Measurements from ENCODE around the gene GDPGP1.
A peak's percentile ranks its signal among the peaks of the same experiment; 100 is the strongest.
"Not testable (repeated sequence)": the region's sequence is repeated elsewhere in the genome, so short reads cannot be mapped to it uniquely, and the experiment has no call there.

GDPGP1 gene

DNA sequence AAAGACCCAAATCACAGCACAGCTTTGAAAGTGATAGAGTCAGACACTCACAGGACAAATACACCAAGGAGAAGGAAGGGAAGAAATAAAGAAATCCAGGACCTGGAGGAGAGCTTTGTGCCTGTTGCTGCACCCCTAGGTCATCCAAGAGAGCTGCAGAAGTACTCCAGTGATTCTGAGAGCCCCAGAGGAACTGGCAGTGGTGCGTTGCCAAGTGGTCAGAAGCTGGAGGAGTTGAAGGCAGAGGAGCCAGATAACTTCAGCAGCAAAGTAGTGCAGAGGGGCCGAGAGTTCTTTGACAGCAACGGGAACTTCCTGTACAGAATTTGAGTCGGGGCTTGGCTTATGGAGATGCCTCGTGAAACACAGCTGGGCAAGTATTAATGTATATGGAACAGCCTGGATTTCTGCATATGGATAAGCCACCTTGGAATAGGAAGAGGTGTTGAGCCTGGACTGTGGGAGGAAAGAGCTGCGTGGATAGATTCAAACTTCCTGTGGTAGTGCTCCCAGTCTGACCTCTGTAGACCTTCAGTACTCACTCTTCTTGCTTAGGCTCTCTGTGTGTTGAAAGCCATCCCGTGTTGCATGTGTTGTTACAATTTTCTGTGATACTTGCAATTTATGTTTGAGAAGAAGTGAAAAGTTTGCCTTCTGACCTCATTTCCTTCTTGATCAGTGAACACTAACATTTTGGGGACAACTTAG, 37.6 kb downstream of the GDPGP1 start:
- Histone ChIP-seq H3K9me3 (ENCODE audit: control insufficient read depth in 2 of 2, low read length in 2 of 2) (no peaks in the 10 kb centered on the region), H3K4me1 (ENCODE audit: control insufficient read depth in 2 of 2, insufficient read depth in 2 of 2, low read length in 2 of 2) (peaks cover 15 to 19% of the 10 kb centered on the region in 2 donors), H3K36me3 (ENCODE audit: control insufficient read depth in 2 of 2, insufficient read depth in 2 of 2, low read length in 2 of 2) (peaks cover 31 to 45% of the 10 kb centered on the region in 2 donors), H3K9ac (ENCODE audit: low read depth in 1 of 2, low read length in 2 of 2) (no peak overlapping the region), H3K4me3 (ENCODE audit: low read length in 2 of 2) (no peak overlapping the region), H3K27ac (ENCODE audit: low read depth in 2 of 2, low read length in 2 of 2) (no peak overlapping the region), H3K27me3 (ENCODE audit: control insufficient read depth in 2 of 2, insufficient read depth in 2 of 2, low read length in 2 of 2) (no peaks in the 10 kb centered on the region)

DNA sequence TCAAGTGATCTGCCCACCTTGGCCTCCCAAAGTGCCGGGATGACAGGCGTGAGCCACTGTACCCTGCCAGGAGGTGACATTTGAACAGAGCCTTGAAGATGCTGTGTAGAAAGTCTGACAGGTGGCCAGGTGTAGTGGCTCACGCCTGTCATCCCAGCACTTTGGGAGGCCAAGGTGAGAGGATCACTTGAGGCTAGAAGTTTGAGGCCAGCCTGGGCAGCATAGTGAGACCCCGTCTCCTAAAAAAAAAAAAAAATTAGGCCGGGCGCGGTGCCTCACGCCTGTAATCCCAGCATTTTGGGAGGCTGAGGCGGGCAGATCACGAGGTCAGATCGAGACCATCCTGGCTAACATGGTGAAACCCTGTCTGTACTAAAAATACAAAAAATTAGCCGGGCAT, 44.5 kb downstream of the GDPGP1 start:
- H3K27ac ChIP-seq (ENCODE audit: low read depth in 2 of 2, low read length in 2 of 2); H3K36me3 ChIP-seq (ENCODE audit: control insufficient read depth in 2 of 2, insufficient read depth in 2 of 2, low read length in 2 of 2); H3K27me3 ChIP-seq (ENCODE audit: control insufficient read depth in 2 of 2, insufficient read depth in 2 of 2, low read length in 2 of 2); H3K9me3 ChIP-seq (ENCODE audit: control insufficient read depth in 2 of 2, low read length in 2 of 2); H3K9ac ChIP-seq (ENCODE audit: low read depth in 1 of 2, low read length in 2 of 2); H3K4me1 ChIP-seq (ENCODE audit: control insufficient read depth in 2 of 2, insufficient read depth in 2 of 2, low read length in 2 of 2); H3K4me3 ChIP-seq (ENCODE audit: low read length in 2 of 2): not testable (repeated sequence)

GRCh38 chr15:90280743-90281142, 46.7 kb downstream of the GDPGP1 start:
- H3K36me3 ChIP-seq (ENCODE audit: control insufficient read depth in 2 of 2, insufficient read depth in 2 of 2, low read length in 2 of 2); H3K27me3 ChIP-seq (ENCODE audit: control insufficient read depth in 2 of 2, insufficient read depth in 2 of 2, low read length in 2 of 2); H3K9ac ChIP-seq (ENCODE audit: low read depth in 1 of 2, low read length in 2 of 2); H3K4me3 ChIP-seq (ENCODE audit: low read length in 2 of 2); H3K4me1 ChIP-seq (ENCODE audit: control insufficient read depth in 2 of 2, insufficient read depth in 2 of 2, low read length in 2 of 2); H3K27ac ChIP-seq (ENCODE audit: low read depth in 2 of 2, low read length in 2 of 2); H3K9me3 ChIP-seq (ENCODE audit: control insufficient read depth in 2 of 2, low read length in 2 of 2): not testable (repeated sequence)

DNA sequence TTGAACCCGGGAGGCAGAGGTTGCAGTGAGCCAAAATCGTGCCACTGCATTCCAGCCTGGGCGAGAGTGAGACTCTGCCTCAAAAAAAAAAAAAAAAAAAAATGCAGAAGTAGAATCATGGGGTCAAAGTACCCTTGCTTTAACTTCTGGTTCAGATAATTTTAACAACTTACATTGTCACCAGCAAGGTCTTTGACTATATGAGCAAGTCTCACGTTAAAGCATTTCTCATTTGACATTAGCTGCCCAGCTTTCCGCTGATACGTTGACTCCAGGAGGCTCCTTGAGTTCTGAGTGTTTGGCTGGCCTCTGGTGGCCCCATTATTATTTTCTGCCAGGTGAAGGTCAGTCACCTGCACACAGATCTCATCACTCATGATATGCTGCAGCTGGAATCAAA, 47.6 kb downstream of the GDPGP1 start:
- not testable (repeated sequence) for H3K27ac ChIP-seq (ENCODE audit: low read depth in 2 of 2, low read length in 2 of 2); H3K9ac ChIP-seq (ENCODE audit: low read depth in 1 of 2, low read length in 2 of 2); H3K36me3 ChIP-seq (ENCODE audit: control insufficient read depth in 2 of 2, insufficient read depth in 2 of 2, low read length in 2 of 2); H3K9me3 ChIP-seq (ENCODE audit: control insufficient read depth in 2 of 2, low read length in 2 of 2); H3K4me3 ChIP-seq (ENCODE audit: low read length in 2 of 2); H3K4me1 ChIP-seq (ENCODE audit: control insufficient read depth in 2 of 2, insufficient read depth in 2 of 2, low read length in 2 of 2); H3K27me3 ChIP-seq (ENCODE audit: control insufficient read depth in 2 of 2, insufficient read depth in 2 of 2, low read length in 2 of 2)

DNA sequence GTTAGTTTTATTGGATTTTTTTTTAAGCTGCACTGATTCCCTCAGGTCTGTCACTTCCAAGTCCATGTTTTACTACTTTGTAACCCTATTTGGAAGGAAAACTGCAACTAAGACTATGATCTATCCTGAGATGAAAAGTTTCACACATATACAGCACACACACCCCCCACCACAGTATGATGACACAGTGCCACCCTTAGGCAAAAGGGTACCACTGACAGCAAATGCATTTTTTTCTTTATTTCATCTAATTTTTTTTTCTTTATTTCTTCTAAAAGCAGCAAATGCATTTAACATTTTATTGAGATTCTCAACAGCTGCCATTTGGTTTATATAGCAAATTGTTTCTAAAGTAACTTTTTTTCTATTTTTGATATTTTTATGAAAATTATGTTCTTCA, 52.7 kb downstream of the GDPGP1 start:
- H3K4me1 ChIP-seq (ENCODE audit: control insufficient read depth in 2 of 2, insufficient read depth in 2 of 2, low read length in 2 of 2), result peaks cover 0 to 3% of the 10 kb centered on the region in 2 donors
- no peaks in the 10 kb centered on the region for H3K36me3 ChIP-seq (ENCODE audit: control insufficient read depth in 2 of 2, insufficient read depth in 2 of 2, low read length in 2 of 2)
- H3K4me3 ChIP-seq (ENCODE audit: low read length in 2 of 2), result no peak overlapping the region
- H3K27ac ChIP-seq (ENCODE audit: low read depth in 2 of 2, low read length in 2 of 2), result no peak overlapping the region
- no peak overlapping the region for H3K9ac ChIP-seq (ENCODE audit: low read depth in 1 of 2, low read length in 2 of 2)
- H3K9me3 ChIP-seq (ENCODE audit: control insufficient read depth in 2 of 2, low read length in 2 of 2), result no peaks in the 10 kb centered on the region
- no peaks in the 10 kb centered on the region for H3K27me3 ChIP-seq (ENCODE audit: control insufficient read depth in 2 of 2, insufficient read depth in 2 of 2, low read length in 2 of 2)

GRCh38 chr15:90287101-90287500, 53.1 kb downstream of the GDPGP1 start:
- Histone ChIP-seq H3K4me3 (ENCODE audit: low read length in 2 of 2) (no peak overlapping the region), H3K4me1 (ENCODE audit: control insufficient read depth in 2 of 2, insufficient read depth in 2 of 2, low read length in 2 of 2) (peaks cover 0 to 3% of the 10 kb centered on the region in 2 donors), H3K9me3 (ENCODE audit: control insufficient read depth in 2 of 2, low read length in 2 of 2) (no peaks in the 10 kb centered on the region), H3K27me3 (ENCODE audit: control insufficient read depth in 2 of 2, insufficient read depth in 2 of 2, low read length in 2 of 2) (no peaks in the 10 kb centered on the region), H3K27ac (ENCODE audit: low read depth in 2 of 2, low read length in 2 of 2) (no peak overlapping the region), H3K9ac (ENCODE audit: low read depth in 1 of 2, low read length in 2 of 2) (no peak overlapping the region), H3K36me3 (ENCODE audit: control insufficient read depth in 2 of 2, insufficient read depth in 2 of 2, low read length in 2 of 2) (no peaks in the 10 kb centered on the region)

DNA sequence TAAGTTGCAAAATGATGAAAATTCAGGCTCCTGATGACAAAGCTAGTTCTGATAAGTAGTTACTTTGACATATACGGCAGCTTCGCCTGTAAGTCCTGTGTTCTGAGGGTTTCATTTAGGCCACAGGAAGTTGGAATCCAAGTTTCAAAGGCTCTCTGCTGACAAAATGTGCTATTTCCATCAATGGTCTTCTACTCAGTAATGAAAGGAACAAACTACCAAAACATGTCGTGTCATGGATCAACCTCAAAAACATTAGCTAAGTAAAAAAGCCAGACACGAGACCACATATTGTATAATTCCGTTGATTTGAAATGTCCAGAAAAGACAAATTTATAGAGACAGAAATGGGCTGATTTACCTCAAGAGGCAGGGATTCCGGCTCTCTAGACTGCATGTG, 53.9 kb downstream of the GDPGP1 start:
- Histone ChIP-seq H3K9me3 (ENCODE audit: control insufficient read depth in 2 of 2, low read length in 2 of 2) (no peaks in the 10 kb centered on the region), H3K27ac (ENCODE audit: low read depth in 2 of 2, low read length in 2 of 2) (no peak overlapping the region), H3K27me3 (ENCODE audit: control insufficient read depth in 2 of 2, insufficient read depth in 2 of 2, low read length in 2 of 2) (no peaks in the 10 kb centered on the region), H3K4me3 (ENCODE audit: low read length in 2 of 2) (no peak overlapping the region), H3K9ac (ENCODE audit: low read depth in 1 of 2, low read length in 2 of 2) (no peak overlapping the region), H3K36me3 (ENCODE audit: control insufficient read depth in 2 of 2, insufficient read depth in 2 of 2, low read length in 2 of 2) (no peaks in the 10 kb centered on the region), H3K4me1 (ENCODE audit: control insufficient read depth in 2 of 2, insufficient read depth in 2 of 2, low read length in 2 of 2) (peaks cover 0 to 3% of the 10 kb centered on the region in 2 donors)

- Histone ChIP-seq H3K27ac (ENCODE audit: low read depth in 2 of 2, low read length in 2 of 2) (no peak overlapping the region), H3K36me3 (ENCODE audit: control insufficient read depth in 2 of 2, insufficient read depth in 2 of 2, low read length in 2 of 2) (no peaks in the 10 kb centered on the region), H3K9ac (ENCODE audit: low read depth in 1 of 2, low read length in 2 of 2) (no peak overlapping the region), H3K4me1 (ENCODE audit: control insufficient read depth in 2 of 2, insufficient read depth in 2 of 2, low read length in 2 of 2) (peaks cover 0 to 6% of the 10 kb centered on the region in 2 donors), H3K9me3 (ENCODE audit: control insufficient read depth in 2 of 2, low read length in 2 of 2) (no peaks in the 10 kb centered on the region), H3K4me3 (ENCODE audit: low read length in 2 of 2) (no peak overlapping the region), H3K27me3 (ENCODE audit: control insufficient read depth in 2 of 2, insufficient read depth in 2 of 2, low read length in 2 of 2) (no peaks in the 10 kb centered on the region)
Measured at GRCh38 chr15:90291679-90292356, 57.8 kb downstream of the GDPGP1 start.

GRCh38 chr15:90293040-90293810, 59.2 kb downstream of the GDPGP1 start:
- H3K9me3 ChIP-seq (ENCODE audit: control insufficient read depth in 2 of 2, low read length in 2 of 2); H3K27ac ChIP-seq (ENCODE audit: low read depth in 2 of 2, low read length in 2 of 2); H3K4me1 ChIP-seq (ENCODE audit: control insufficient read depth in 2 of 2, insufficient read depth in 2 of 2, low read length in 2 of 2); H3K27me3 ChIP-seq (ENCODE audit: control insufficient read depth in 2 of 2, insufficient read depth in 2 of 2, low read length in 2 of 2); H3K36me3 ChIP-seq (ENCODE audit: control insufficient read depth in 2 of 2, insufficient read depth in 2 of 2, low read length in 2 of 2): not testable (repeated sequence)
- Histone ChIP-seq H3K4me3 (ENCODE audit: low read length in 2 of 2) (peak overlapping the region in 1 of 2 donors; percentile 38), H3K9ac (ENCODE audit: low read depth in 1 of 2, low read length in 2 of 2) (peak overlapping the region in 1 of 2 donors; percentile 43)

GRCh38 chr15:90294159-90294558, 60.1 kb downstream of the GDPGP1 start:
- H3K36me3 ChIP-seq (ENCODE audit: control insufficient read depth in 2 of 2, insufficient read depth in 2 of 2, low read length in 2 of 2), result no peaks in the 10 kb centered on the region
- no peak overlapping the region for H3K9ac ChIP-seq (ENCODE audit: low read depth in 1 of 2, low read length in 2 of 2)
- peaks cover 0 to 6% of the 10 kb centered on the region in 2 donors for H3K4me1 ChIP-seq (ENCODE audit: control insufficient read depth in 2 of 2, insufficient read depth in 2 of 2, low read length in 2 of 2)
- H3K4me3 ChIP-seq (ENCODE audit: low read length in 2 of 2), result no peak overlapping the region
- no peaks in the 10 kb centered on the region for H3K9me3 ChIP-seq (ENCODE audit: control insufficient read depth in 2 of 2, low read length in 2 of 2)
- no peaks in the 10 kb centered on the region for H3K27me3 ChIP-seq (ENCODE audit: control insufficient read depth in 2 of 2, insufficient read depth in 2 of 2, low read length in 2 of 2)
- no peak overlapping the region for H3K27ac ChIP-seq (ENCODE audit: low read depth in 2 of 2, low read length in 2 of 2)

Data from mucosa of rectum (tissue), 2 donors.